Suprapubic skin (tissue), 4 donors: ENCODE measurements around the gene CAPN10. TPM values are rescaled to one million over a fixed set of nuclear protein-coding genes. Genes with fewer than 3 reads are reported as not detected.
A peak's percentile ranks its signal among the peaks of the same experiment; 100 is the strongest.

Source experiments
- DNase-seq, 2 donors: peaks; one replicate each; pipeline ENCODE4 v3.0.0-alpha.2; 2019; ENCODE audit warnings: low spot score in 2 of 2
- H3K27ac ChIP-seq: fragments of 200-600 bp; sonication (generic); one replicate; pipeline ENCODE4 v1.5.1; 2019
- H3K27me3 ChIP-seq: fragments of 200-600 bp; sonication (generic); one replicate; pipeline ENCODE4 v1.5.1; 2019
- H3K36me3 ChIP-seq: fragments of 200-600 bp; sonication (generic); one replicate; pipeline ENCODE4 v1.5.1; 2019
- H3K4me1 ChIP-seq: fragments of 200-600 bp; sonication (generic); one replicate; pipeline ENCODE4 v1.5.1; 2019
- H3K4me3 ChIP-seq: fragments of 200-600 bp; sonication (generic); one replicate; pipeline ENCODE4 v1.5.1; 2019; ENCODE audit warnings: mild to moderate bottlenecking
- H3K9me3 ChIP-seq: fragments of 200-600 bp; sonication (generic); one replicate; pipeline ENCODE4 v1.5.1; 2019
- CTCF ChIP-seq, 2 donors: fragments of 200-600 bp in 1 of 2; fragments of 450-650 bp in 1 of 2; sonication (generic) in 1 of 2; IDR thresholded peaks; one replicate each; pipeline ENCODE4 v1.5.1; 2016 to 2019; ENCODE audit warnings: antibody characterized with exemption in 2 of 2, mild to moderate bottlenecking in 1 of 2, moderate library complexity in 1 of 2
- EP300 ChIP-seq: sonication (generic); formaldehyde crosslinking; IDR thresholded peaks from one replicate; pipeline ENCODE4 v1.6.1; 2017; ENCODE audit warnings: antibody characterized with exemption
- POLR2A ChIP-seq, 2 donors: fragments of 450-650 bp; IDR thresholded peaks; one replicate each; pipeline ENCODE4 v1.6.1; 2017; ENCODE audit warnings: antibody characterized with exemption in 2 of 2, mild to moderate bottlenecking in 2 of 2, moderate library complexity in 2 of 2
- POLR2AphosphoS5 ChIP-seq, 3 donors: sonication (generic); formaldehyde crosslinking; IDR thresholded peaks; one replicate each; pipeline ENCODE4 v1.6.1; 2017; ENCODE audit warnings: antibody characterized with exemption in 3 of 3
- WGBS: methylation state at CpG from one replicate; pipeline ENCODE4 v1.1.5; 2018; 5-methylcytosine and 5-hydroxymethylcytosine counted together
- total RNA-seq, 4 donors: library from RNA; depleted of rRNA; stranded (reverse); fragments of >200 nt; gene quantifications; one replicate each; pipeline ENCODE4 v1.1.0, GENCODE V29; 2016

CAPN10 gene
- total RNA-seq, 4 donors from 2014 or later = 31.3 to 73.6 (median 37.9) TPM

- no peak for TF ChIP-seq CTCF (IDR thresholded peaks at IDR 0.05)
- no peak for TF ChIP-seq POLR2AphosphoS5 (IDR thresholded peaks at IDR 0.05)
- TF ChIP-seq EP300 = no peak
- no peak for TF ChIP-seq POLR2A (IDR thresholded peaks at IDR 0.05)
- 94% methylated on average over 9 of the region's 13 CpGs for whole genome bisulfite sequencing
- Histone ChIP-seq H3K9me3 (no peaks in the 10 kb centered on the region), H3K27ac (no peak overlapping the region), H3K4me1 (peaks cover 18% of the 10 kb centered on the region), H3K36me3 (peaks cover 45% of the 10 kb centered on the region), H3K27me3 (no peaks in the 10 kb centered on the region), H3K4me3 (no peak overlapping the region)
- DNase-seq = no peak
Observed at GRCh38 chr2:240591784-240592183, 5.2 kb downstream of the CAPN10 start.

- no peak overlapping the region for H3K27ac ChIP-seq
- H3K4me3 ChIP-seq = no peak overlapping the region
- H3K27me3 ChIP-seq = no peaks in the 10 kb centered on the region
- peaks cover 57% of the 10 kb centered on the region for H3K36me3 ChIP-seq
- DNase-seq = peak in 1 of 2 donors; percentile 46
- peaks cover 6% of the 10 kb centered on the region for H3K4me1 ChIP-seq
- 87% methylated on average over 20 of the region's 20 CpGs for WGBS
- no peaks in the 10 kb centered on the region for H3K9me3 ChIP-seq
- no peak for TF ChIP-seq POLR2AphosphoS5 (IDR thresholded peaks at IDR 0.05)
- no peak for TF ChIP-seq EP300
- TF ChIP-seq POLR2A (IDR thresholded peaks at IDR 0.05) = no peak
- no peak for TF ChIP-seq CTCF (IDR thresholded peaks at IDR 0.05)
Observed at GRCh38 chr2:240593026-240593702, 6.6 kb downstream of the CAPN10 start.

GRCh38 chr2:240593703-240594451, 7.3 kb downstream of the CAPN10 start:
- H3K4me3 ChIP-seq = no peak overlapping the region
- no peak overlapping the region for H3K27ac ChIP-seq
- peaks cover 64% of the 10 kb centered on the region for H3K36me3 ChIP-seq
- no peak for TF ChIP-seq EP300
- TF ChIP-seq CTCF (IDR thresholded peaks at IDR 0.05) = no peak
- 90% methylated on average over 8 of the region's 19 CpGs for WGBS
- DNase-seq = peak; percentile 51 to 70
- no peaks in the 10 kb centered on the region for H3K9me3 ChIP-seq
- H3K27me3 ChIP-seq = no peaks in the 10 kb centered on the region
- no peaks in the 10 kb centered on the region for H3K4me1 ChIP-seq

GRCh38 chr2:240594511-240595380, 8.2 kb downstream of the CAPN10 start:
- Histone ChIP-seq H3K27ac (no peak overlapping the region), H3K36me3 (peaks cover 68% of the 10 kb centered on the region), H3K4me1 (no peaks in the 10 kb centered on the region), H3K9me3 (no peaks in the 10 kb centered on the region), H3K27me3 (no peaks in the 10 kb centered on the region), H3K4me3 (no peak overlapping the region)
- no peak for TF ChIP-seq POLR2AphosphoS5 (IDR thresholded peaks at IDR 0.05)
- no peak for TF ChIP-seq POLR2A (IDR thresholded peaks at IDR 0.05)
- TF ChIP-seq EP300 = no peak
- TF ChIP-seq CTCF (IDR thresholded peaks at IDR 0.05) = no peak
- peak; percentile 57 to 75 for DNase-seq
- 65% methylated on average over 8 of the region's 34 CpGs for WGBS
